Dermis blood vessel endothelial cell (primary cell): ENCODE measurements around the gene MCOLN1. TPM values are rescaled to one million over a fixed set of nuclear protein-coding genes. Genes with fewer than 3 reads are reported as not detected.
"Not testable (repeated sequence)": the region's sequence is repeated elsewhere in the genome, so short reads cannot be mapped to it uniquely, and the experiment has no call there.

ENCODE experiments used
- DNase-seq: peaks from one replicate; pipeline ENCODE4 v3.0.0; 2010
- total RNA-seq: library from RNA; depleted of rRNA; stranded (reverse); fragments of >200 nt; gene quantifications from 2 replicates; pipeline ENCODE4 v1.2.3, GENCODE V29; 2014

Gene MCOLN1
- total RNA-seq, 1 donor from 2014 or later, result 2.7 TPM

GRCh38 chr19:7526059-7526929, 3.9 kb downstream of the MCOLN1 start:
- no peak for DNase-seq

- DNase-seq, result no peak
Measured at GRCh38 chr19:7527516-7528191, 5.2 kb downstream of the MCOLN1 start.

DNA sequence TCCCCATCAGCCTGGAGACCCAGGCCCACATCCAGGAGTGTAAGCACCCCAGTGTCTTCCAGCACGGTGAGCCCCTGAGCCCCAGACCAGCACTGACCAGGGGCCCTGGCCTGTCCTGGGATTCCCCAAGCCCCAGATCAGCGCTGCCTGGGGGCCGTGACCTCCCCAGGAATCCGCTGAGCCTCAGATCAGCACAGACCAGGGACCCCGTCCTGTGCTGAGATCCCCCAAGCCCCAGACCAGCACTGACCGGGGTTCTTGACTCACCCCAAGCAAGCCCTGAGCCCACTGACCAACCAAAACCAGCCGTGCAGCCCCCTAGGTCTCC, 5.7 kb downstream of the MCOLN1 start:
- DNase-seq, result no peak

DNA sequence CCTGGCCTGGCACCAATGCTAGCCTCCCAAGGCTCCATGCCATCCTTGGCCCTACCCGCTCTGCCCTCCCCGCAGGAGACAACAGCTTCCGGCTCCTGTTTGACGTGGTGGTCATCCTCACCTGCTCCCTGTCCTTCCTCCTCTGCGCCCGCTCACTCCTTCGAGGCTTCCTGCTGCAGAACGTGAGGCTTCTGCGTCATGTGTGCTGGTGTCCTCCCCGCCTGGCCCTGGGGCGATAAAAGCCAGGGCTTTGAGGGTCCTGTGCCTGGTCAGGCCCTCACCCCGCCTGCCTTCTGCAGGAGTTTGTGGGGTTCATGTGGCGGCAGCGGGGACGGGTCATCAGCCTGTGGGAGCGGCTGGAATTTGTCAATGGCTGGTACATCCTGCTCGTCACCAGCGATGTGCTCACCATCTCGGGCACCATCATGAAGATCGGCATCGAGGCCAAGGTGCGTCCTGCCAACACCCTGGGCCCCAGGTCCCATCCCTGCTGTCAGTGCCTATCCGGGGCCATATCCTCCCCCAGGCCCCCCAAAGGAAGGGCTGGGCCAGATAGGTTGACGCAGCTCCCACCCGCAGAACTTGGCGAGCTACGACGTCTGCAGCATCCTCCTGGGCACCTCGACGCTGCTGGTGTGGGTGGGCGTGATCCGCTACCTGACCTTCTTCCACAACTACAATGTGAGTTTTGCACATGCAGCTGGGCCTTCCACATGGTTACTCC, 6.3 kb downstream of the MCOLN1 start:
- DNase-seq, result no peak

DNA sequence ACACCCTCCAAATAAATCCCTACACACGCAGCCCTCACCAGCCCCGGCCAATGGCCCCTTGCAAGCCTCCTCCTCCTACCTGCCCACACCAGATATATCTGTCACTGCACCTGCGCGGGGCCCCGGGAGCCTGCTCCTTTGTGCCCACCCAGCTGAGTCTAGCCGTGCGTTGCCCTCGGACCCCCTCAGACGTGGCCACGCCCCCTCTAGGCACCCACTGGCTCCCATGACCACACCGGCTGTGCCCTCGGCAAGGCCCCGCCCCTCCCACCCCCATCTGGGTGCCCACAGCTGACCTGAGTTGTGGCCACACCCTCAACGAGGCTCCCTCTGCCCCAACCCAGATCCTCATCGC, 6.8 kb downstream of the MCOLN1 start:
- no peak for DNase-seq

DNA sequence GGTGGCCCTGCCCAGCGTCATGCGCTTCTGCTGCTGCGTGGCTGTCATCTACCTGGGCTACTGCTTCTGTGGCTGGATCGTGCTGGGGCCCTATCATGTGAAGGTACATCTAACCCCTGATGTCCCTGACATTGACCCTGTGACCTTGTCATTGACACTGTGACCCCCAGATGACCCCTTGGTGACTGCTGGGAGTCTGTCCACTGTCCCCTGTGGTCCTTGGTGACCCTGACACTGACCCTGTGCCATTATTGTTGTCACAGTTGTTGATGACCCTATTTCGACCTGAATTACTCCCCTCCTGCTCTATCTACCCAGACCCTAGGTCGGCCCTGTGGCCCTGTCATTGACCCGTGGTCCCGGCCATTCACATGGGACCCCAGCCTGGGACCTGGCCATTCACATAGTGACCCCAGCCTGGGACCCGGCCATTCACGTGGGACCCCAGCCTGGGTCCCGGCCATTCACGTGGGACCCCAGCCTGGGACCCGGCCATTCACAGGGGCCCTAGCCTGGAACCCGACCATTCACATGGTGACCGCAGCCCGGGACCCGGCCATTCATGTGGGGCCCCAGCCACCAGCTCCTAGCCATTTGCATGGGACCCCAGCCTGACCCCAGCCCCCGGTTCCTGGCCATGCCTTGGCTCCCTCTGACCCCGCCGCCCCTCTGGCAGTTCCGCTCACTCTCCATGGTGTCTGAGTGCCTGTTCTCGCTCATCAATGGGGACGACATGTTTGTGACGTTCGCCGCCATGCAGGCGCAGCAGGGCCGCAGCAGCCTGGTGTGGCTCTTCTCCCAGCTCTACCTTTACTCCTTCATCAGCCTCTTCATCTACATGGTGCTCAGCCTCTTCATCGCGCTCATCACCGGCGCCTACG, 7.4 kb downstream of the MCOLN1 start:
- no peak for DNase-seq

DNA sequence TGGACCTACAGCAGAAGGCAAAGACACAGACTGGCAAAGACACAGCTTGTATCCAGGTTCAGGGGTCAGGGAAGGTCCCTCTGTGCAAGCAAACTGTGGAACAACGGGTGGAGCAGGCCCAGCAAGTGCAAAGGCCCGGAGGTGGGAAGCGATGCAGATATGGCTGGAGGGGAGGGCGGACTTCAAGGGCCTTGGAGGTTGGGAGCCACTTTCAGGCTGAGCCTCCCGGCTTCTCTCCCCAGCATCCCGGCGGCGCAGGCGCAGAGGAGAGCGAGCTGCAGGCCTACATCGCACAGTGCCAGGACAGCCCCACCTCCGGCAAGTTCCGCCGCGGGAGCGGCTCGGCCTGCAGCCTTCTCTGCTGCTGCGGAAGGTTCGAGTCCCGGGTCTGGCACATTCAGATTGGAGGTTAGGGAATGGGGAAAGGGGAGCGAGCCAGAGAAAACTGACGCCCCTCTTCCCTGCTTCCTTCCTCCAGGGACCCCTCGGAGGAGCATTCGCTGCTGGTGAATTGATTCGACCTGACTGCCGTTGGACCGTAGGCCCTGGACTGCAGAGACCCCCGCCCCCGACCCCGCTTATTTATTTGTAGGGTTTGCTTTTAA, 11.0 kb downstream of the MCOLN1 start:
- DNase-seq, result peak; percentile 70

- peak; percentile 92 for DNase-seq
Measured at GRCh38 chr19:7533925-7534480, 11.6 kb downstream of the MCOLN1 start.

DNA sequence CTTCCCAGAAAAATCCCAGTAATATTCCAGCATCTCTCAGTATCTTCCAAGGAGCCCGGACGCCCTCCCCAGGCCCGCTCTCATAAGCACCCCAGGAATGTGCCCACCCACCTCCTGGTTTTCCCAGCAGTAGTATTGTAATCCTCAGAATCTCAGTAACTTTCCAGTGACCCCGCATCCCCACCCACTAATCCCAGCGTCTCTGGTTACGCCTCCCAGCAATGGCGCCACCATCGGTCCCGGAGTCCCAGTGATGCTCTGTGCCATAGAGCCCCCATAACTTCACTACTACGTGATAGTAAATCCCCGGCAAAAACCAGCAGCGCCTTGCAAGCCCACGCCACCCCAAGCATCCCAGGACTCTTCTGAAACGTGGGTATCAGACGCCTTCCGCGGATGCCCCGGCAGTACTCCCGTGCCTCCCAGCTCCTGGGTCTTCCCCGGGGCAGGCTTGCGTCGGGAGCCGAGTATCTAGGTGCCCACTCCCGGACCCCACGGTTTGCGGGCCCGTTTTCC, 12.2 kb downstream of the MCOLN1 start:
- peak; percentile 93 for DNase-seq

GRCh38 chr19:7535047-7535997, 12.9 kb downstream of the MCOLN1 start, which contains the start of gene PNPLA6:
Gene PNPLA6 (plus strand): TSS chr19:7535717. CDS start chr19:7535789, 72 bp downstream.
- peak; percentile 97 for DNase-seq

DNA sequence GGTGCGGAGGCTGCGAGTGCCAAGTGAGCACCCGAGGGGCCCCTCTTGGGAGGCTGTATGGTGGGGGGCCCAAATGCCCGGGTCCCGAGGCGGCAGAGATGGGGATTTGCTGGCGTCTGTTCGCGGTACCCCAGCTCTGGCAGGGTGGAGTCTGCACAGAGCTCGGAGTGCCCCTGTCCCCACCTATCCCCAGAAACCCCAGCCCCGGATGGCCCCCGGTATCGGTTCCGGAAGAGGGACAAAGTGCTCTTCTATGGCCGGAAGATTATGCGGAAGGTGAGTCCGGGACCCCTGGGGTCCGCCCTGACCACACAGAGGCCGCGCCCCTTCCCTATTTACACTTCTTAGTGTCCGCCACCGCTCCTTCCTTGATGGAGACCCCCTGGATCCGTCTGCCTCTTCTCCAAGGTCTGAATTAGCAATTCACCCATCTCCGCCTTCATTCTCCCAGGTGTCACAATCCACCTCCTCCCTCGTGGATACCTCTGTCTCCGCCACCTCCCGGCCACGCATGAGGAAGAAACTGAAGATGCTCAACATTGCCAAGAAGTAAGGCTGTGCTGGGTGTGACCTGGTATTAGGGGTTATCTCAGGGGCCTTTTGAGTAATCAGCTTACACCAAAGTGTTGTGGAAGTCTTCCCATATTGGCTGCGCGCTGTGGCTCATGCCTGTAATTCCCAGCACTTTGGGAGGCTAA, 13.7 kb downstream of the MCOLN1 start:
- DNase-seq, result no peak

GRCh38 chr19:7538990-7539389, 16.6 kb downstream of the MCOLN1 start:
- not testable (repeated sequence) for DNase-seq

GRCh38 chr19:7539827-7540425, 17.5 kb downstream of the MCOLN1 start:
- no peak for DNase-seq

DNA sequence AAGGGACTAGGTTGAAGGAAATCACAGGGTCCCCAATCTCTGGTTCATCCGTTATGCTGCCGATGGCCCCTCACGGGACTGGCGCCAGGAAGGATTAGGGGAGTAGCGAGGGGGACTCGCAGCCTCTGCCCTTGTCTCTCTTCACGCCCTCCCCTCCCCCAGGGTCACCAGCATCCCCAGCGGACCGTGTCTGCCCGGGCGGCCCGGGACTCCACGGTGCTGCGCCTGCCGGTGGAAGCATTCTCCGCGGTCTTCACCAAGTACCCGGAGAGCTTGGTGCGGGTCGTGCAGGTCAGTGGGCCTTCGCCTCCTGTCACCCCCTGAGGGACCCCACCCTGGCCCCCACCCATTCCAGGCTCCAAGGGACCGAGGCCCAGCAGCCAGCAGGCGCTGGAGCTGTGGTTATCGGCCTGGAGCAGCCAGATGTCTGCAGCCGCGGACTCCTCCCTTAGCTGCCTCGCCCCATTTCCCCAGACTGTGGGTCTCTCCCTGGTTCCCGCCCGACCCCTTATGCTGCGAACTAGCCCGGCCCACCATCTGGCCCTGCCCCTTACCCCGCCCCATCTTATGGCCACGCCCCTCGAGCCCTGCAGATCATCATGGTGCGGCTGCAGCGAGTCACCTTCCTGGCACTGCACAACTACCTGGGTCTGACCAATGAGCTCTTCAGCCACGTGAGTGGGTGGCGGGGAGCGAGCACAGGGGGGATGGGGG, 18.5 kb downstream of the MCOLN1 start:
- peak; percentile 52 for DNase-seq

- DNase-seq, result no peak
Measured at GRCh38 chr19:7541475-7541824, 19.0 kb downstream of the MCOLN1 start.

GRCh38 chr19:7541828-7542443, 19.5 kb downstream of the MCOLN1 start:
- no peak for DNase-seq

GRCh38 chr19:7542556-7543348, 20.3 kb downstream of the MCOLN1 start:
- no peak for DNase-seq
